Measurements from ENCODE around the gene OLIG2. TPM values are rescaled to one million over a fixed set of nuclear protein-coding genes. Genes with fewer than 3 reads are reported as not detected.

The OLIG2 gene
- total and polyA plus RNA-seq, 7 experiments from 2014 or later: not detected

- H3K36me3 ChIP-seq (ENCODE audit: control insufficient read depth in 2 of 3, insufficient read depth in 3 of 3, low read length in 3 of 3): no peaks in the 10 kb centered on the region
- H3K27me3 ChIP-seq (ENCODE audit: control insufficient read depth in 2 of 2, insufficient read depth in 2 of 2, low read length in 2 of 2): no peaks in the 10 kb centered on the region
- intact Hi-C loops (cut with micrococcal nuclease): no loop called here
- H3K9me3 ChIP-seq (ENCODE audit: control insufficient read depth in 2 of 3, low read length in 3 of 3): no peaks in the 10 kb centered on the region
- no peaks in the 10 kb centered on the region for H3K4me1 ChIP-seq (ENCODE audit: control insufficient read depth in 2 of 2, insufficient read depth in 2 of 2, low read length in 2 of 2)
- H3K27ac ChIP-seq (ENCODE audit: low read depth, low read length): no peak overlapping the region
- Mint-ChIP-seq H3K9me3 (peaks cover 0 to 3% (median 0%) of the 10 kb centered on the region in 11 donors), H3K36me3 (no peaks in the 10 kb centered on the region), H3K4me3 (no peak overlapping the region), H3K27me3 (peaks cover under 1 to 16% (median 12%) of the 10 kb centered on the region in 5 donors), H3K27ac (no peak overlapping the region), H3K4me1 (peaks cover 0 to 17% (median 4%) of the 10 kb centered on the region in 7 donors)
- ATAC-seq (no peak), DNase-seq (no peak)
- ChIA-PET CTCF (interaction anchor here (0.6 kb wide), 1 partner anchor 124 kb away, joined by 3 read pairs; no protein-coding TSS in a partner anchor), POLR2A (interaction anchor here (0.6 kb wide), 1 partner anchor 890 kb away, joined by 3 read pairs; no protein-coding TSS in a partner anchor)
- H3K4me3 ChIP-seq (ENCODE audit: low read length): no peak overlapping the region
Observed at GRCh38 chr21:33057385-33057940, 31.7 kb downstream of the OLIG2 start.

DNA sequence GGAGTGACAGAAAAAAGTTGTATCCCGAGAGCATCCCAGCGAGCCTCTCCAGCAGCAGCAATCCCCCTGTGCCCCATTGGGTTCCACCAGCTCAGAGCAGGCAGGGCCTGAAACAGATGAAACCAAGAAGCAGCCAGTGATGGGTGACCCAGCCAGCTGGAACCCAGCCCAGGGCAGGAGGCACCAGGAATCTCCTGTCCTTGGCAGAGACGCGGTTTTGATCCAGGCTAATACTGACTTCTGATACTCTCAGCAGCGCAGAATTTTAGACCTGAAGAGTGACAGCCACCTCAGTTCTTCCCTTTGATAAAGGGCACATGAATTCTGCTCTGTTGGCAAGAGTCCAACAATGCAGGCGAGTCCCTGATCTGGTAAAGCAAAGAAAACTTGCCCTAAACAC lies 32.8 kb downstream of the OLIG2 start:
- ChIA-PET CTCF (no interaction called here), POLR2A (no interaction called here)
- Mint-ChIP-seq H3K27me3 (peaks cover 10 to 16% (median 12%) of the 10 kb centered on the region in 5 donors), H3K27ac (no peak overlapping the region), H3K9me3 (peaks cover 0 to 3% (median 0%) of the 10 kb centered on the region in 11 donors), H3K4me1 (peaks cover 0 to 19% (median 4%) of the 10 kb centered on the region in 7 donors), H3K4me3 (no peak overlapping the region), H3K36me3 (no peaks in the 10 kb centered on the region)
- intact Hi-C loops (cut with micrococcal nuclease): no loop called here
- Histone ChIP-seq H3K9me3 (ENCODE audit: control insufficient read depth in 2 of 3, low read length in 3 of 3) (no peaks in the 10 kb centered on the region), H3K27ac (ENCODE audit: low read depth, low read length) (no peak overlapping the region), H3K36me3 (ENCODE audit: control insufficient read depth in 2 of 3, insufficient read depth in 3 of 3, low read length in 3 of 3) (no peaks in the 10 kb centered on the region), H3K4me1 (ENCODE audit: control insufficient read depth in 2 of 2, insufficient read depth in 2 of 2, low read length in 2 of 2) (no peaks in the 10 kb centered on the region), H3K27me3 (ENCODE audit: control insufficient read depth in 2 of 2, insufficient read depth in 2 of 2, low read length in 2 of 2) (no peaks in the 10 kb centered on the region), H3K4me3 (ENCODE audit: low read length) (no peak overlapping the region)
- ATAC-seq (no peak), DNase-seq (no peak)

DNA sequence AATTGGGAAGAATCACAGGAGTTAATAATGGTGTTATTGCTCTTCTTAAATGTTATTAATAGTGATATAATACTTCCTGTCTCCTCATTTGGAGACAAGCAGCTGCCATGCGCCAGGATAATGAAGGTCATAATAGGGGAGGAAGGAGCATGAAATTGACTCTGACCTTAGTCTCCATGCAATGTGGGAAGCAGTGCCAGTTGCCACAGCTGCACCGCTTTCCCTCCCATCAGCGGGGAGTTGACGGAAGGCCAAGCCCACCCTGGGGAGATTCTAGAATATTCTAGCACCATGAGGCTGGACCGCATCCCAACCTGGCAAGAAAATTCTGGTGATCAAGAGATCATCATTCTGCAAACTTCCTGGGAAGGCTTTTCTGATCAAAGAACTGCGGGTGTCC lies 33.2 kb downstream of the OLIG2 start:
- ATAC-seq: no peak
- no peak overlapping the region for H3K4me3 Mint-ChIP-seq
- Histone ChIP-seq H3K27ac (ENCODE audit: low read depth, low read length) (no peak overlapping the region), H3K36me3 (ENCODE audit: control insufficient read depth in 2 of 3, insufficient read depth in 3 of 3, low read length in 3 of 3) (no peaks in the 10 kb centered on the region), H3K4me3 (ENCODE audit: low read length) (no peak overlapping the region), H3K27me3 (ENCODE audit: control insufficient read depth in 2 of 2, insufficient read depth in 2 of 2, low read length in 2 of 2) (no peaks in the 10 kb centered on the region), H3K9me3 (ENCODE audit: control insufficient read depth in 2 of 3, low read length in 3 of 3) (no peaks in the 10 kb centered on the region), H3K4me1 (ENCODE audit: control insufficient read depth in 2 of 2, insufficient read depth in 2 of 2, low read length in 2 of 2) (no peaks in the 10 kb centered on the region)
- no peaks in the 10 kb centered on the region for H3K36me3 Mint-ChIP-seq
- intact Hi-C loops (cut with micrococcal nuclease): no loop called here
- H3K27ac Mint-ChIP-seq: peak overlapping the region in 1 of 9 donors; percentile 68
- H3K4me1 Mint-ChIP-seq: peaks cover 0 to 19% (median 4%) of the 10 kb centered on the region in 7 donors
- POLR2A ChIA-PET: no interaction called here
- H3K27me3 Mint-ChIP-seq: peaks cover 10 to 18% (median 13%) of the 10 kb centered on the region in 5 donors
- no peaks in the 10 kb centered on the region for H3K9me3 Mint-ChIP-seq
- CTCF ChIA-PET: no interaction called here
- no peak for DNase-seq

DNA sequence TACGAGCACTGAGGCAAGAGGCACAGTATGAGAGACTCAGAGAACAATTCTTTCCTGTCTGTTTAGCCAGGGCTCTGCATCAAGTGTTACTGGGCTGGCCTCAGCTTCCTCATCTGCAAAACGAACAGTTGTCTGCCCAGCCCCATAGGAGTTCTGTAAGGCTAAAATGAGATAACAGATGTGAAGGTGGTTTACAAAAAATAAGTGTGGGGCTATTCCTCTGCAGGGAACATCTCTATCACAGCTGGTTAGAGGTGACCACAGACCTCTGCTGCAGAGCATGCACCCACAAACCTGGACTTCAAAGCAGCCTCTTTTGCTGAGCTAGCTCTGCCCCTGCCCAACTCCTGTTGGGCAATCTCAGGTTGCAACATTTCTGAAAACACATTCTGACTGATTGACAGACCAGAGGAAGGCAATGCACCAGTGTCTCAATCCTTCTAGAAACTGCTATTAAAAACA lies 33.7 kb downstream of the OLIG2 start:
- H3K27me3 Mint-ChIP-seq: peaks cover 11 to 22% (median 14%) of the 10 kb centered on the region in 5 donors
- H3K4me3 Mint-ChIP-seq: no peak overlapping the region
- H3K4me1 Mint-ChIP-seq: peaks cover 0 to 19% (median 4%) of the 10 kb centered on the region in 7 donors
- no peak overlapping the region for H3K27ac ChIP-seq (ENCODE audit: low read depth, low read length)
- H3K4me3 ChIP-seq (ENCODE audit: low read length): no peak overlapping the region
- peak overlapping the region in 1 of 9 donors; percentile 68 for H3K27ac Mint-ChIP-seq
- ChIA-PET CTCF (no interaction called here), POLR2A (no interaction called here)
- DNase-seq (no peak), ATAC-seq (peak; percentile 82)
- no peaks in the 10 kb centered on the region for H3K36me3 Mint-ChIP-seq
- H3K27me3 ChIP-seq (ENCODE audit: control insufficient read depth in 2 of 2, insufficient read depth in 2 of 2, low read length in 2 of 2): no peaks in the 10 kb centered on the region
- H3K9me3 ChIP-seq (ENCODE audit: control insufficient read depth in 2 of 3, low read length in 3 of 3): no peaks in the 10 kb centered on the region
- H3K36me3 ChIP-seq (ENCODE audit: control insufficient read depth in 2 of 3, insufficient read depth in 3 of 3, low read length in 3 of 3): no peaks in the 10 kb centered on the region
- no peaks in the 10 kb centered on the region for H3K9me3 Mint-ChIP-seq
- no peaks in the 10 kb centered on the region for H3K4me1 ChIP-seq (ENCODE audit: control insufficient read depth in 2 of 2, insufficient read depth in 2 of 2, low read length in 2 of 2)
- intact Hi-C loops (cut with micrococcal nuclease): no loop called here

DNA sequence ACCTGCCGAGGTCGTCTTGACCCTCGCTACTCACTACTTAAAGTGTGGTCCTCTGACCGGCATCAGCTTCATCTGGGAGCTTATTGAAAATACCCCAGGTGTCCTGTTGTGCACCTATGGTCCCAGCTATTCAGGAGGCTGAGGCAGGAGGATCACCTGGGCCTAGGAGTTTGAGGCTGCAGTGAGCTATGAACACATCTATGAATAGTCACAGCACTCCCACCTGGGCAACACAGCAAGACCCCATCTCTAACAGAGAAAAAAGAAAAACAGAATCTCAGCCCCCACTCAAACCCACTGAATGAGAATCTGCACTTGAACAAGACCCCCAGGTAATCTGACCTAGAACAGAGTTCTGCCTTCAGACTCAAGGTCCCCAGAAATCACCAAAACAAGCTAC lies 35.5 kb downstream of the OLIG2 start:
- Histone ChIP-seq H3K27me3 (ENCODE audit: control insufficient read depth in 2 of 2, insufficient read depth in 2 of 2, low read length in 2 of 2) (no peaks in the 10 kb centered on the region), H3K4me1 (ENCODE audit: control insufficient read depth in 2 of 2, insufficient read depth in 2 of 2, low read length in 2 of 2) (no peaks in the 10 kb centered on the region), H3K4me3 (ENCODE audit: low read length) (no peak overlapping the region), H3K27ac (ENCODE audit: low read depth, low read length) (no peak overlapping the region), H3K36me3 (ENCODE audit: control insufficient read depth in 2 of 3, insufficient read depth in 3 of 3, low read length in 3 of 3) (no peaks in the 10 kb centered on the region), H3K9me3 (ENCODE audit: control insufficient read depth in 2 of 3, low read length in 3 of 3) (no peaks in the 10 kb centered on the region)
- intact Hi-C loops (cut with micrococcal nuclease): no loop called here
- Mint-ChIP-seq H3K9me3 (no peaks in the 10 kb centered on the region), H3K4me3 (no peak overlapping the region), H3K27ac (no peak overlapping the region), H3K36me3 (peaks cover 0 to 2% (median 0%) of the 10 kb centered on the region in 5 donors), H3K4me1 (peaks cover 0 to 19% (median 5%) of the 10 kb centered on the region in 7 donors), H3K27me3 (peaks cover 26 to 39% (median 30%) of the 10 kb centered on the region in 5 donors)
- no peak for DNase-seq
- POLR2A ChIA-PET: no interaction called here
- no peak for ATAC-seq
- CTCF ChIA-PET: no interaction called here

DNA sequence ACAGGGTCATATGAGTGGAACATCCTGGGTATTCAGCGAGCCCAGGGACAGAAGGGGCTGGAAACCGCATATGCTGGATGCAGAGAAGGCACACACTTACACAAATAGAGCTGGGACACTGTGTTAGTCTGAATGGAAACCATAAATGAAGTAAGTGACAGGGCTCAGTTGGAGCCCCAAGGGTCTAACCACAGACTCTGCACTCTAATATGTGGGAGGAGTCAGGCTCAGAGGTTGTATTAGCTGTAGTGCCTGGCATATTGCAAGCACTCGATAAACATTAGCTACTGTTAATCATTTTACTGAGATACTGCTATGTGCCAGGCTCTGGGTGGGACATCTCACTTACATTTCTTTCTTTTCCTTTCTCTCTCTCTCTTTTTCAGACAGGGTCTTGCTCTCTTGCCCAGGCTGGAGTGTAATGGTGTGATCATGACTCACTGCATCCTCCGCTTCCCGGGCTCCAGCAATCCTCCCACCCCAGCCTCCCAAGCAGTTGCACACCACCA lies 37.7 kb downstream of the OLIG2 start:
- Mint-ChIP-seq H3K27me3 (peaks cover 44 to 59% (median 45%) of the 10 kb centered on the region in 5 donors), H3K9me3 (peaks cover 0 to 1% (median 0%) of the 10 kb centered on the region in 11 donors), H3K4me1 (peaks cover 1 to 16% (median 7%) of the 10 kb centered on the region in 7 donors), H3K36me3 (peaks cover 0 to 11% (median 0%) of the 10 kb centered on the region in 5 donors), H3K4me3 (no peak overlapping the region), H3K27ac (no peak overlapping the region)
- ChIA-PET CTCF (no interaction called here), POLR2A (no interaction called here)
- Histone ChIP-seq H3K4me3 (ENCODE audit: low read length) (no peak overlapping the region), H3K4me1 (ENCODE audit: control insufficient read depth in 2 of 2, insufficient read depth in 2 of 2, low read length in 2 of 2) (no peaks in the 10 kb centered on the region), H3K27me3 (ENCODE audit: control insufficient read depth in 2 of 2, insufficient read depth in 2 of 2, low read length in 2 of 2) (peaks cover 0 to 4% of the 10 kb centered on the region in 2 donors), H3K9me3 (ENCODE audit: control insufficient read depth in 2 of 3, low read length in 3 of 3) (no peaks in the 10 kb centered on the region), H3K27ac (ENCODE audit: low read depth, low read length) (no peak overlapping the region), H3K36me3 (ENCODE audit: control insufficient read depth in 2 of 3, insufficient read depth in 3 of 3, low read length in 3 of 3) (no peaks in the 10 kb centered on the region)
- intact Hi-C loops (cut with micrococcal nuclease): no loop called here
- ATAC-seq (no peak), DNase-seq (no peak)

All from naive thymus-derived CD4-positive, alpha-beta T cell (primary cell).